ENCODE results near the gene METTL6.
"Not testable (repeated sequence)": the region's sequence is repeated elsewhere in the genome, so short reads cannot be mapped to it uniquely, and the experiment has no call there.

METTL6 gene

DNA sequence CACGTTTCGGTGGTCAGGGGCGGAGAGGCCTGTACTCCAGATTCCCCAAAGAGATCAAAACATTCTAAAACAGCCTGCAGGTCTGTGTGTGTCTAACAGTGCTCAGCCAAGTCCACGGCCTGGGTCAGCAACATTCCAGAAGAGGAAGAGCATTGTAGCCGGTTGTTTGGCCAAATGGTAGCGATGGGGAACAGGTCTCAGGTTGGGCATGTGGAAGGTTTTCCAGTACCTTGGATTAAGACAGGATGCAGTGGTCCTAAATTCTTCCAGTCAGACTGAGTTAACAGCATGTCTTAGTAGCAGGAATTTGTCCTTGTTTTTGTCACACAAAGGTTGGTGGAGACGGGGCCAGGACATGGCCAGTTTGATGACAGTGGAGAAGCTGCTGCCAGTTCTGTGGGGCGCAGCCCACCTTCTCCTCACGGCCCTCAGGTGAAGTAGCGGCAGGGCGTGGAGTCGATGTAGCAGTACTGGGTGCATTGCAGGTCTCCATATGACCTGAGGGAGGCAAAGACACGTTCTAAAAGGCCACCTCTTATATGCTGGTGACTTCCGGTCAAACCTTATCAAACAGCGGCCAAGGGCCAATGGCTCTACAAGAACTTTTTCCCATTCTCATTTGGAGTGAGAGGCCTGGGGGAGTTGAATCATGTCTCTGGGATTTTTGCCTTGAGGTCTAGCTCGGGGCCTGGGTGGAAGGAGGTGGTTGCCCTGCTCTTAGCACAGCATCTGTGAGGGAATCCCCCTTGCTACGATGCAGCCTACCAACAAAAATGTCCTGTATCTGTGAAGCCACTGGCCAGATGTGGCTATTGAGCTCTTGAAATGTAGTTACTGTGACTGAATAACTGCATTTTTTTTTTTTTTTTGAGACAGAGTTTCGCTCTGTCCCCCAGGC is 24.1 kb upstream of the METTL6 start:
- DNase-seq (ENCODE audit: low read depth in 3 of 3): no peak

DNA sequence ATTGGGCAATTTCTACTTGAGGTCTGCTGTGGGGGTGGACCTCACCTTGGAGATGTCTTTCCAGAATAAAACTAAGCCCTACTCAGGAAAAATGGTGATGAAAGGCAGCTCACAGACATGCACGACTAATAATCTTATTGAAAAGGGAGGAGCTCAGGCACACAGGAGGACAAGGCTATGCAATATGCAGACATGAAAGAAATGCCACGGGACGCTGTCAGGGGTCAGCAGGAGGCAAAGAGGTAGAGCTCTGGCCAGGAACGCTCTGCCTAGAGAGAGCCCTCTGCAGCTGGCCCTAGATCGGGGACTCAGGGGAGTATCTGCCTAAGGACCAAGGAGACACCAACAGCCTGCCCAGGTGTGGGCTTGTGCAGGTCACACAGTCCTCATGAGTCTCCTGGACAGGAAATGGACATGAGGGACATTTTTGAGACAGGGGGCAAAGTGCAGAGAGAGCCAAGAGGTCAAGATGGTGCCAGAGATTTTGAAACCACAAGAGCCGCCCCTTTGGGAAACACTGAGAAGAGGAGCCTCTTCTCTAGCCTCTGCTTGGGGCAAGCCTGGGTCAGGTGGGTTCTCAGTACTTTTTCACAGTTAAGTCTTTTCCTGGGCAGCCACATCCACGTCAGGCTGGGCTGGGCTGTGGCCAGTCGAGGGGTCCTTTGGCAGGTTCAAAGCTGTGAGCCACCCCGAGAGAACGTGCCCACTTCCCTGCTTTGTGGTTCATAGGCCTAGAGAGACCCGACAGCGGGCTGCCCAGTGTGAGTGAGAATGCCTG is 23.3 kb upstream of the METTL6 start:
- no peak for DNase-seq (ENCODE audit: low read depth in 3 of 3)

DNA sequence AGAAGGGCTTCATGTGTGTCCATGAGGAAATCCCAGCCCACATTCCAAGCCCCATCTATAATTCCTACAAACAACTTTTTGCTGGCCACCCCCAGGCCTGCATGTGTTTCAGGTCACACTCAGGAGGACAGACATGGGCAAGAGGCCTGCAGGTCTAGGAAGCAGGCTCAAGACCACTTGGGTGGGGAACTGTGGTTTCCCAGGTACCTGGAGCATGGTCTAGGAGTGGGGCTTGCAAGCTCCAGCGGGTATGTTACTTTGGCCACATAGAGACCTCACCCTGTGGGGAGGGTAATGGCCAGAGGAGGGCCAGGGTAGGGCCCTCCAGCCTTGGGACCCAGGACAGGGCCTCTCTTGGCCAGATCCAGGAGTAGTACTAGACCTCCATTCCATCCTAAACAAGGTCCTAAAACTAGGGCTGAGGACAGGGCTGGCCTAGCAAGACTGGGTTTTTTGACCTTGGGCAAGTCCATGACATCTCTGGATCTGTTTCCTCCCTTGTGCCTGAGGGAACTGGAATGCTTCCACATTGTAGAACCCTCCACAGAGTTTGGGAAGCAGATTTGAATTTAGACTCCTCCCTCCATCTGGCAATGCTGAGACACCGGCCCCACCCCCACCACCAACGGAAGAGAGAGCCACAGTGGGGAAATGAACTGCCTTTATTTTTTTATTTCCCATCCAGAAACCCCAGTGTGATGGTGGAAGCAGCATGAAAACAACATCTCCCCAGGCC is 22.3 kb upstream of the METTL6 start:
- no peak for DNase-seq (ENCODE audit: low read depth in 3 of 3)

DNA sequence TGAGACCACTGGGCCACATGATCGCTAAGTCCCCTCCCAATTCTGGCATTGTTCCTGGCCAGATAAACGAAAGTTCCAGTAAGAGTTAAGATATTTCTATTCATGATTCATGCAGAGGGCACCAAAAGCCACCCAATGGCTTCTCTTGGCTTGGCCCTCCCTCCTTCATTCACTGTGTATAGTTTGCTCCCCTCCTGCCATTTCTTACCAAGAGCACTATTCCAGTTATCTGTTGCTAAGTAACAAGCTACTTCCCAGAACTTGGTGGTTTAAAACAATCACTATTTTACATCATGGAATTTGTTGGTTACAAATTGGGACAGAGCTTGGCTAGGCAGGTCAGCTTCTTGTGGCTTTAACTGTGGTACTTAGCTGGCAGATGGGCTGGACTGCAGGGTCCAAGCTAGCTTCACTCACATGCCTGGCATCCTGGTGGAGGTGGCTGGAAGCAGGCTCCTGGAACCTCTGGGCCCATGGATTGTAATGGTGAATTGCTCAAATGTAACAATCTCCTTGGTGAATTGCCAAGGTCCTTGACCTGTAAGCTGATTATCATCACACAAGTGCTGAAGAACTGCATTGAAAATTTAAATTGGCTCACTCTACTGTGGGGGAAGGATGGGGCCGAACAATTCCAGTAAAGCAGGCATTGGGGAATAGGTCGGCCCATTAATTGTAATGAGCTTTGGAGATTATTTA is 16.6 kb upstream of the METTL6 start:
- DNase-seq (ENCODE audit: low read depth in 3 of 3): no peak

DNA sequence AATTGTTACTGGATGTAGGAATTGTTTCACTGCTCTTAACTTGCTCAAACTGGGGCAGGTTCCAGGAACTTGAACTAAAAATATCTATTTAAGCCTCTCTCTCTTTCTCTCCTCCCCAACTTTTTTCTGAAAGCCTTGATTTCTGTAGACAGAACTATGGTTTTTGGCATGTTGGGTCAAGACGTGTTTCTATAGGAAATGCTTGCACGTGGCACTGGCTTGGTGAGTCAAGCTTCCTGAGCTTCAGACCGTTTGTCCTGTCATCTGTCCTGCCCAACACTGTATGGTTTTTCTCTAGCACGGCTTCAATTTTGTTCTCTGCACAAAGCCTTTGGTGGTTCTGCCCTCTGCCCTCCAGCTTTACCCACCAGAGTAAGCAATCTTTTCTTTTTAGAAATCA is 13.5 kb upstream of the METTL6 start:
- DNase-seq (ENCODE audit: low read depth in 3 of 3): no peak

DNA sequence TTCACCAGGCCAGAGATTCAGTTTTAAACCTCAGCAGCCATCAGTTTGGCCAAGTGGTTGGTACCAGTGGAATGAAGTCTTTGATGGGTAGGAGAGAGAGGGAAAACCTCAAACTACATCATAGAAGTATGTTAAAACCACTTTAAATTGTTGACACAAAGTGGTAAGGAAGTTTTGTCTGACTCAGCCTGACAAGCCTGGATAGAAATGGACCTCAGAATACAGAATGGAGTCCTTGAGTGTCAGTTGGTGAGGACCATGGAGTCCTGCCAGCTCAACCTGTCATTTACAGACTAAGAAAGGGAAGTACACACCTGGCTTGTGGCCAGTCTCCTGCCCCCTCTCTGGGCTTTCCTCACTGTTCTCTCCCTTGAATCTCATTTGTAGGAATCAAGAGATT is 12.1 kb upstream of the METTL6 start:
- DNase-seq (ENCODE audit: low read depth in 3 of 3): no peak

DNA sequence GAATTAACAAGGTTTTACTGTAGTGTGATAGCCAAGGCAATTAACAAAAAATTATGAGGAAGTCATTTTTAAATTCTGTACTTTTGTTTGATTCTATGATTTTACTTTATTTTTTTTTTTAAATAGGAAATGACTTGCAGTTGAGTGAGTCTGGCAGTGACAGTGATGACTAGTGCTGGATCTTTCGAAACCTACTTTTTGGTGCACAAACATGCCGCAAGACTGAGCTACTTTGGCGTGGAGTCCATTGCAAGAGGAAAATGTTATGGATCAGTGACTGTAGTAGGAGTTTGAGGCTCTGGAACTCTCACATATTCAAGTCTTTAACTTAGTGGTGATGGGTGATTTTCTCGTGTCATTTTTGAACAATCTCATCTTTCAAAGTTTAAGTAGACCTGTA is 11.6 kb upstream of the METTL6 start:
- no peak for DNase-seq (ENCODE audit: low read depth in 3 of 3)

DNA sequence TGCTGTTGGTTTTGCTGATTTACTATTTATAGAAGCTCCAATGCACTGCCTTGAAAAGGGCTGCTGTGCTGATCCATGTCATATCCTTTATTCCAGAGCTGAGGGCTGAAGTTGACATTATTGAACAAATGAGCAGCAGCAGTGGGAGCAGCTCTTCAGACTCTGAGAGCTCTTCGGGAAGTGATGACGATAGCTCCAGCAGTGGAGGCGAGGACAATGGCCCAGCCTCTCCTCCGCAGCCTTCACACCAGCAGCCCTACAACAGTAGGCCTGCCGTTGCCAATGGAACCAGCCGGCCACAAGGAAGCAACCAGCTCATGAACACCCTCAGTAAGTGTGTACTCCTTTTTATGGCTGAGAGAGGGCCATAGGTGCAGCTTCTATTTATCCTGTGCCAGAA is 8.9 kb upstream of the METTL6 start:
- DNase-seq (ENCODE audit: low read depth in 3 of 3): no peak

DNA sequence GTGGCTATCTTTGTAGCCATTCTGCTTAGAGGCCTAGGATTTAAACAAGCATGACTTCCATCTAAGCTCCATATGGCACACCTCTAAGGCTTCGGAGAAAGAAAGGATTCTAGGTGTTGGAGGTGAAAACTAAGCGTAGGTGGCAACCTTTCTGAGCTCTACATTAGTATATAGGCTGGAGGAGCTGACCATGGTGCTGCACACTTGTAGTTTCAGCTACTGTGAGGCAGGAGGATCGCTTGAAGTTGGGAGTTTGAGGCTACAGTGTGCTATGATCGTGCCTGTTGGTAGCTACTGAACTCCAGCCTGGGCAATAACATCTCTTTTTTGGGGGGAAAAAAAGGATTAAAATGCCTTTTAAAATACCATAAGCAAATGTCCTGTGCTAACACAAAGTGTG is 7.4 kb upstream of the METTL6 start:
- no peak for DNase-seq (ENCODE audit: low read depth in 3 of 3)

DNA sequence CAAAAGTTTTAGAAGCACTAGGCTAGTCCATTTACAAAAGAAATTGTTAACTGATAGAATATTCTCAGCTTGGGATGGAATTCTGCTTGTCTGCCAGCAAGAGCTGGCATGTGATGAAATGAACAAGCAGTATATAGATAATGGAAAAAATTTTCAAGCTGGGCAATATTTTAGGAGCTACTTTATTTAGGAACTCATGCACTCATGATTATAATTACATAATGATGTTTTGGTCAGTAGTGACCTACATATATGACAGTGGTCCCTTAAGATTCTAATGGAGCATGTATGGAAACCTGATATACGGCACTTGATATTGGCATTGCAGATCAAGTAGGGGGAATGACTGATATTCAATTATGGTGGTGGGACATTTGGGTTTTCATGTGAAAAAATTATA is 6.2 kb upstream of the METTL6 start:
- no peak for DNase-seq (ENCODE audit: low read depth in 3 of 3)

DNA sequence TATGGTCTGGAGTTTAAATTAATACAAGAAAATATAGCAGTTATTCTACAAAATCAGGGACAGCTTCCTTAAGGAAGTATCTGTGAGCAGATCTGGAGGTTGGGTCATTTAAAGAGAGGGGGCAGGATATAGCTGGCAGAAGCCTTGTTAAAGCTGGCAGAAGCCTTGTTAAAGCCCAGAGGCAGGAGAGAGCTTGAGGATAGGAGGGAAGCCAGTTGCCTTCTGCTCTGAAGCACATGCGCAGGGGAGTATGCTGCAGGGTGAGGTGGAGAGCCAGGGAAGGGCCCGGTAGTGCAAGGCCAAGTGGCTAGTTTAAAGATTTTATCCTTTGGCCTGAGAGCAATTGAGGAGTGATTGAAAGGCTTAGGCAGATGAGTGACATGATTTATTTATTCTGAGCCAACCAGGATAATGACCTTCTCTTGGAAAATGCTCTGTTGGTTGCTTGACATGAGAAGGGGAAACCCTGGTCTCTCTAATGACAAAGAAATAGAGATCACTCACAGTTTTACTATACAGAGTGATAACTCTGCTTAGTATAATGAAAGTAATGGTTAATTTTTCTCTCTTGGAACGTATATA is 4.0 kb upstream of the METTL6 start:
- no peak for DNase-seq (ENCODE audit: low read depth in 3 of 3)

DNA sequence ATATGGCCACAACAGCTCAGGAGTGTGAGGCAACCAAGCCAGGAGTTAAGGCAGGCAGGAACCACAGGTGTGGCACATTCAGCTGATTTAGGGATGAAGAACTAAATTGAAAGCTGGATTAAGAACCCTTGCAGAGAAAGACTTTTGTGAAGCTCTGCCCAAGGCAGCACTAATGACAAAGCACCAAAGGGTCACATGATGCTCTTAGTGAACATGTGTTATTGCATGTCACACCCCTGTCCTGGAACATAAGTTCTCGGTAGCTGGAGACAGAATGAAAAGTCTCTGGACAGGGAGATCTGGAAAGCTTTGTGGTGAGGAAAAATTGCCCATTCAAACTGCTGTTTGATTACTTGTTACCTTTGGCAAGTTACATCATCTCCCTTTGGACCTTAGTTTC is 3.3 kb upstream of the METTL6 start:
- DNase-seq (ENCODE audit: low read depth in 3 of 3): no peak

DNA sequence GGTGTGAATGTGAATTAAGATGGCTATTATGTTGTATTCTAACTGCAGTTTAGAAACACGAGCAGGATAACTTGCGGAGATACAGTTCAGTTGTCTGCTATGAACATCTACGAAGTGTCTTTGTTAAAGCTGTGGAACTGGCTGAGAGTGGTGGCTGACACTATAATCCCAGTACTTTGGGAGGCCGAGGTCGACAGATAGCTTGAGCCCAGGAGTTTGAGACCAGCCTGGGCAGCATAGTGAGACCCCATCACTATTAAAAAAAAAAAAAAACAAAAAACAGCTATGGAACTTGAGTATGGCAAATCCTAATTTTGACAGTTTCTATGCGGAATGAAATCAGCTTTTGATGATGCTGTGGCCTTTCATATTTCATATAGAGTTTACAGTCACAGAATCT is 1.7 kb upstream of the METTL6 start:
- no peak for DNase-seq (ENCODE audit: low read depth in 3 of 3)

DNA sequence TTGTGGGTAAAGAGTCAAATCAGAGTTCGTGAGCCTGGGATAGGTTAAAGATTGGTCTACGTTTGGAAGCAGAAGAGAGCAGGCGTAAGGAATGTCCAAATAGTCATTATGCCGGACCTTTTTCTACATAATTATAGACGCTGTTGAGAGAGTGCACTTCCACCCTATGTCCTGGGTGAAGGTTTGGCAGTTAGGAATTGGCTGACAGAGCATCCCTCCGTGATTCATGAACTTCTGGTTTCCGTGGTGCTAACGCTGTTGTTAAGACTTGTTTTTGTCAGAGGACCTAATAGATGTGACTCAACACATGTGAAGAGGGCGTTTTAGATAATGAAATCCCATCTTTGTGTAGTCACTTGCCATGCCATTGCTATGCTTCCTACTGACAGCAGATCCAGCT is 1.2 kb upstream of the METTL6 start:
- no peak for DNase-seq (ENCODE audit: low read depth in 3 of 3)

DNA sequence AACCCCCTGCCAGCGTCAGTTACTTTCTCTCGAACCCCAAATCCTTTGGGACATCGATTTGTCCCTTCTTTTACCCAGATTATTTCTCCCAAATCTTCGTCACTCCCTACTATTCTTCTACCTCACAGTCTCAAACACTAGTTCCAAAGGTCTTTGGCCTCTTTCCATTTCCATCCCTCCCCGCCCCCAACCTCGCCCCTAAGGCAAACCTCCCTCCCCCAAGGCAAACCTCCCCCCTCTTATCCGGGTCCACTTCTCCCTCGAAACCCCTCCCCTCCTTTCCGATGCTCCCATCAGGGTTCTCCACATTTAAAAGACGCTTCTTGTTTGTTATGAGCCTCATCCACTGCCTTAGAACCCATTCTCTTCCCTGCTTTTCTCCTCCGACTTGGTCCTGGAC is 637 bp upstream of the METTL6 start:
- DNase-seq (ENCODE audit: low read depth in 3 of 3): no peak

DNA sequence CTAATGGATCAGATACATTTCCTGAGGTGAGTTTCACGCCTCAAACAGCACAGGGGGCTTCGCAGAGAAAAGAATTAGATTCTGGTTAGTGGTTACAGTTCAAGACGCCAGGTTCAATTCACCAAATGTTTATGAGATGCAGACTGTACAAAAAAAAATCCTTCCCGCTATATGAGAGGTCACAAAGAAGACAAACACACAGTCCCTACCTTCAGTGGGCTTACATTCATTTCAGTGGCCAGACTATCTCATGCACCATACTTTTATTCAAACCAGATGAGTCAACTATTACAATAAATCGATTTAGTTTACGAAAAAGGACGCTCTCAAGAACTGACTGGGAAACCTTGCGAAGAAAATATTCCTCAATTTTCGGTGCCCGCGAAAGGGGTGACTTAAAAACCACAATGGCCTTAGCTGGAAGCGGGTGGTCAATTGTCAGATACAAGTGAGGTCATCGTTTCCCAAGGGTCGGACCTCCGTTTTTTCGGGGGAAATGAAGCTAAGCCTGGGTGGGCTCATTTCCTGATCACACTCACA is 695 bp downstream of the METTL6 start:
- no peak for DNase-seq (ENCODE audit: low read depth in 3 of 3)

DNA sequence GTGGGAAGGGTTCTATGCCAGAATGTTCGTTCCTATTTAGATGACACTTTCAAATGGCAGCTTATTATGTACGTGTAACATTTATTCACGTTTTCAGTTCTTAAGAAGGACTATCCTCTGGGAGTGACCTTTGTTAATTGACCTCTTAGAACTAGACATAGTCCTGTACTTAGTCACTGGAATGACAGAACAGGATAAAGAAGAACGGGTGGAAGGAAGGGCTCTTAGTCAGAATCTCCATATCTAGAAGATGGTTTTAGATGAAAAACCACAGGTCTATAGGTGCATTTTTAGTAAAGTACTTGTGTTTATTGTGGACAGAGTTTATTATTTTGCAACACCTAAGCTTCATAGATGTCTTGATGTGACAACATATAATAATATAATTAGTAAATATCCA is 6.5 kb downstream of the METTL6 start:
- no peak for DNase-seq (ENCODE audit: low read depth in 3 of 3)

DNA sequence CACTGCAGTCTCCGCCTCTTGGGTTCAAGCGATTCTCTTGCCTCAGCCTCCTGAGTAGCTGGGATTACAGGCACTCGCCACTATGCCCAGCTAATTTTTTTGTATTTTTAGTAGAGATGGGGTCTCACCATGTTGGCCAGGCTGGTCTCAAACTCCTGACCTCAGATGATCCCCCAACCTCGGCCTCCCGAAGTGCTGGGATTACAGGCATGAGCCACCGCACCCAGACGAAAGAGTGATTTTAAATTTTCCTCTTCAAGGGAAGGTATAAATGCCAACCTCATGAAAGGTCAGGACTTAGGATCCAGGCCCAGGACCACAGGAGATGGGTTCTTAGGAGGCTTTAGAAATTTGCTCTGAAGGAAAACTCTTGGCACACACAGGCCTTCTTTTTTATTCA is 16.4 kb downstream of the METTL6 start:
- not testable (repeated sequence) for DNase-seq (ENCODE audit: low read depth in 3 of 3)

DNA sequence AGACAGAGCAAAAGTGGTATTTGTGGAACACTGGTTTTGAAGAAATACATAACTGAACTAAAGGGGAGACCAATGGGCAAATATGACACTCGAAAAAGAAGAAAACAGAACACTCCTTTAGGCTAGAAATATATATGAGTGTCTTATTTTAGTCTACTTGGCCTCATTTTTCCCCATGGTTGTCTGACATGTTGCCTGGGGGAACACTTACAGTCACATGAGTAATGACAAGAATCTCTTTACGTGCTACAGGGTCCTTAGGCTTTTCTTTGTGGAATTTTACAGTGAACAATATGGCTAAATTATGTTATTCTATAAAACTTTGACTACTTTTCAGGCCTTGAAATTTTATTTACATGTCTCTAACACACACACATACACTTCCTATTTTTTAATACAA is 17.6 kb downstream of the METTL6 start:
- no peak for DNase-seq (ENCODE audit: low read depth in 3 of 3)

DNA sequence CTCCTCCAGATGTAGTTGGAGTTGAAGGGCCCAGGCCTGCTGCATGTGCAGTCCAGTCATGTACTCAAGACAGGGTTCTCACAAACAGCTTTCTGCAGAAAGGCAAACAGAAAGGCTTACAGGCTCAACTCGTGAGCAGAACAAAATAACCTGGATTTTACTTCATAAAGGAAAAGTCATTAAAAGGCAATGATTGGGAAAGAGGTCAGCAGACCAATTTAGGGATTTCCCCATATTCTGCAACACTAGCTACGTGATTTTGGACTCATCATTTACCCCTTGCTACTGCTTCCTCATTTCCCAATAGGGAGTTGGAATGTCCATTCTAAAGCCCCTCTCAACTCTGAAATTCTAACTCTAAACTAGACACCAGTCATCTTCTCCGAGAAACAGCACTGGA is 18.1 kb downstream of the METTL6 start:
- no peak for DNase-seq (ENCODE audit: low read depth in 3 of 3)

DNA sequence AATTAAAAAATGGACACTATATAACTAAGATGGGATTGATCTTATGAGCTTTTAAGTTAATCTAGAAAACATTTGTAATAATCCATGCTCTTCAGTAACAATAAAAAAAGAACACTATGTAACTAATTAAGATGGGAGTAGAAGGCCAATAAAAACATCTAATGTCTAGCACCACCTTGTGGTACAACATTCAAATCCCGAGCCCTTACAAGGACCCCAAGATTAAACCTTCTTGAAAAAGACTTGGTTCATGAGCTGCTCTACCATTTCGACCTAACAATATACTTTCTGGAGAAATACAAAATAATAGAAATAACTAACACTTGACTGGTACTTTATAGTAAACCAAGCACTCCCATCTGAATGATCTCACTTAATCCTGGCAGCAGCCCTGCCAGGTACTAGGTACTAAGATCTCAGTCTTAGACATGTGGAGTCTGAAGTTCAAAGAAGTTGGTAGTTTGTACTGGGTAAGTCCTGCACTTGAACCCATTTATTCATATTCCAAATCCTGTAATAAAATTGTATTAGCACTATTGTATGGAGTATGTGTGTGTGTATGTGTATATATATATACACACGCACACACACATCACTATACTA is 21.8 kb downstream of the METTL6 start:
- DNase-seq (ENCODE audit: low read depth in 3 of 3): no peak

All from stimulated activated CD4-positive, alpha-beta T cell treated with anti-CD3 and anti-CD28 coated beads, TNF-alpha, amount 100 ng/mL, for 4 hours (primary cell).